ENCODE data around the gene NR2F2.

GRCh38 chr15:96297783-96298182 is 32.7 kb upstream of the NR2F2 start:
- TF ChIP-seq CTCF (IDR thresholded peaks at IDR 0.05) (no peak), POLR2A (IDR thresholded peaks at IDR 0.05) (no peak), EP300 (IDR thresholded peaks at IDR 0.05; ENCODE audit: low read depth) (no peak), POLR2AphosphoS5 (IDR thresholded peaks at IDR 0.05) (no peak)

All from transverse colon (tissue), 4 donors.